Fibroblast of lung (primary cell): Measurements from ENCODE around the gene NOSIP. TPM values are rescaled to one million over a fixed set of nuclear protein-coding genes. Genes with fewer than 3 reads are reported as not detected.
A peak's percentile ranks its signal among the peaks of the same experiment; 100 is the strongest.

Experiments used
- DNase-seq, 2 donors: peaks; one replicate each; pipeline versions ENCODE4 v3.0.0 to v3.0.0-alpha.2; 2010; ENCODE audit warnings: low read depth in 2 of 2
- H2AFZ ChIP-seq: 2 replicates; pipeline ENCODE4 v1.5.1; 2012; ENCODE audit warnings: low read length, control low read depth, inconsistent platforms
- H3K27ac ChIP-seq: 2 replicates; pipeline ENCODE4 v1.5.1; 2011; ENCODE audit warnings: low read length, control low read depth; ENCODE audit not compliant: insufficient read depth
- H3K27me3 ChIP-seq: 2 replicates; pipeline ENCODE4 v1.5.1; 2011; ENCODE audit warnings: mild to moderate bottlenecking, low read length; ENCODE audit not compliant: control insufficient read depth, insufficient read depth
- H3K36me3 ChIP-seq: 2 replicates; pipeline ENCODE4 v1.5.1; 2011; ENCODE audit warnings: low read length; ENCODE audit not compliant: control insufficient read depth, insufficient read depth
- H3K4me1 ChIP-seq: 2 replicates; pipeline ENCODE4 v1.5.1; 2011; ENCODE audit warnings: low read length; ENCODE audit not compliant: control insufficient read depth, insufficient read depth; ENCODE audit errors: extremely low read depth
- H3K4me2 ChIP-seq: 2 replicates; pipeline ENCODE4 v1.5.1; 2011; ENCODE audit warnings: low read length, control low read depth; ENCODE audit not compliant: insufficient read depth; ENCODE audit errors: extremely low read depth
- H3K4me3 ChIP-seq, 4 experiments: fragments of 200-600 bp in 1 of 4; sonication (generic) in 1 of 4; replicated peaks in 1 of 4; 2 replicates each; pipeline ENCODE4 v1.5.1; 2011 to 2016; ENCODE audit warnings: low read length in 4 of 4, low read depth in 3 of 4, mild to moderate bottlenecking in 3 of 4, control low read depth in 2 of 4, inconsistent platforms in 1 of 4, mixed read lengths in 1 of 4; ENCODE audit not compliant: insufficient read depth in 1 of 4; ENCODE audit errors: control extremely low read depth in 1 of 4
- H3K79me2 ChIP-seq: 2 replicates; pipeline ENCODE4 v1.5.1; 2012; ENCODE audit warnings: mild to moderate bottlenecking, low read length, inconsistent platforms; ENCODE audit not compliant: control insufficient read depth, insufficient read depth
- H3K9ac ChIP-seq: 2 replicates; pipeline ENCODE4 v1.5.1; 2011; ENCODE audit warnings: mild to moderate bottlenecking, low read length, control low read depth; ENCODE audit not compliant: insufficient read depth
- H3K9me3 ChIP-seq: 2 replicates; pipeline ENCODE4 v1.5.1; 2012; ENCODE audit warnings: low read depth, low read length; ENCODE audit not compliant: control insufficient read depth, insufficient read depth
- H4K20me1 ChIP-seq: 2 replicates; pipeline ENCODE4 v1.5.1; 2011; ENCODE audit warnings: low read length; ENCODE audit not compliant: control insufficient read depth, insufficient read depth; ENCODE audit errors: extremely low read depth
- EZH2 ChIP-seq: IDR thresholded peaks from 2 replicates; pipeline ENCODE4 v1.5.1; 2012; ENCODE audit warnings: low read length, control low read depth, mild to moderate bottlenecking; ENCODE audit errors: missing control alignments
- polyA plus RNA-seq, 2 donors: library from polyadenylated mRNA; depleted of rRNA in 1 of 2; stranded (reverse) in 1 of 2; unstranded in 1 of 2; fragments of >200 nt; gene quantifications; 2 replicates each; pipeline ENCODE4 v1.2.1, GENCODE V29; 2011 to 2012; ENCODE audit warnings: missing spikeins in 1 of 2
- total RNA-seq: library from RNA; depleted of rRNA; stranded (reverse); fragments of >200 nt; gene quantifications from 2 replicates; pipeline ENCODE4 v1.2.1, GENCODE V29; 2014
- TF ChIP-seq, protein P1 (sequence below), 2 donors: IDR thresholded peaks in 1 of 2; conservative IDR thresholded peaks in 1 of 2; 1 replicate in 1 of 2; 2 replicates in 1 of 2; pipeline ENCODE4 v1.5.1; 2011 to 2012; ENCODE audit warnings: low read length in 2 of 2, control low read depth in 1 of 2, inconsistent platforms in 1 of 2, low read depth in 1 of 2, mild to moderate bottlenecking in 1 of 2

NOSIP gene
- total and polyA plus RNA-seq, 2 donors (not counting 1 experiment from before 2014, with no cell fraction given): 41.2 to 67.9 TPM

- Histone ChIP-seq H3K9me3 (no peaks in the 10 kb centered on the region), H3K27ac (no peak overlapping the region), H3K27me3 (no peaks in the 10 kb centered on the region), H3K4me1 (no peaks in the 10 kb centered on the region), H3K79me2 (peaks cover 13% of the 10 kb centered on the region), H3K36me3 (no peaks in the 10 kb centered on the region), H3K4me3 (no peak overlapping the region), H3K9ac (no peak overlapping the region), H4K20me1 (no peaks in the 10 kb centered on the region), H2AFZ (no peak overlapping the region), H3K4me2 (no peak overlapping the region)
- no peak for DNase-seq
- TF ChIP-seq, protein P1, sequence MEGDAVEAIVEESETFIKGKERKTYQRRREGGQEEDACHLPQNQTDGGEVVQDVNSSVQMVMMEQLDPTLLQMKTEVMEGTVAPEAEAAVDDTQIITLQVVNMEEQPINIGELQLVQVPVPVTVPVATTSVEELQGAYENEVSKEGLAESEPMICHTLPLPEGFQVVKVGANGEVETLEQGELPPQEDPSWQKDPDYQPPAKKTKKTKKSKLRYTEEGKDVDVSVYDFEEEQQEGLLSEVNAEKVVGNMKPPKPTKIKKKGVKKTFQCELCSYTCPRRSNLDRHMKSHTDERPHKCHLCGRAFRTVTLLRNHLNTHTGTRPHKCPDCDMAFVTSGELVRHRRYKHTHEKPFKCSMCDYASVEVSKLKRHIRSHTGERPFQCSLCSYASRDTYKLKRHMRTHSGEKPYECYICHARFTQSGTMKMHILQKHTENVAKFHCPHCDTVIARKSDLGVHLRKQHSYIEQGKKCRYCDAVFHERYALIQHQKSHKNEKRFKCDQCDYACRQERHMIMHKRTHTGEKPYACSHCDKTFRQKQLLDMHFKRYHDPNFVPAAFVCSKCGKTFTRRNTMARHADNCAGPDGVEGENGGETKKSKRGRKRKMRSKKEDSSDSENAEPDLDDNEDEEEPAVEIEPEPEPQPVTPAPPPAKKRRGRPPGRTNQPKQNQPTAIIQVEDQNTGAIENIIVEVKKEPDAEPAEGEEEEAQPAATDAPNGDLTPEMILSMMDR (conservative IDR thresholded peaks at IDR 0.05 in 1 of 2, IDR thresholded peaks at IDR 0.05 in 1 of 2; ENCODE audit: low read depth in 1 of 2, low read length in 2 of 2): no peak
- no peak for TF ChIP-seq EZH2
These were observed 14.1 kb downstream of the NOSIP start for GRCh38 chr19:49566302-49566701.

DNA sequence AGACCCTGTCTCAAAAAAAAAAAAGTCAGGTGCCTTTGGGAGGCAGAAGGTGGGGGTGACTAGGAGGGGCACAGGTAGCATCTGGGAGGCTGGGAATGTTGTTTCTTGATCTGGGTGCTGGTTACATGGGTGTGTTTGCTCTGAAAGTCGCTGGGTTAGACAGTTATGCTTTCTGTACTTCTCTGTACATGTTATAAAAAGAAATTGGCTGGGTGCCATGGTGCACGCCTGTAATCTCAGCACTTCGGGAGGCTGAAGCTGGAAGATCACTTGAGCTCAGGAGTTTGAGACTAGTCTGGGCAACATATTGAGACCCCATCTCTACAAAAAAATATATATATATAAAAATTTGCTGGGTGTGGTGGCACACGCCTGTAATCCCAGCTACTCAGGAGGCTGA is 15.1 kb downstream of the NOSIP start:
- Histone ChIP-seq H4K20me1 (no peaks in the 10 kb centered on the region), H3K27ac (no peak overlapping the region), H3K4me2 (no peak overlapping the region), H2AFZ (no peak overlapping the region), H3K36me3 (no peaks in the 10 kb centered on the region), H3K9ac (no peak overlapping the region), H3K9me3 (no peaks in the 10 kb centered on the region), H3K27me3 (no peaks in the 10 kb centered on the region), H3K79me2 (peaks cover 11% of the 10 kb centered on the region), H3K4me1 (no peaks in the 10 kb centered on the region), H3K4me3 (no peak overlapping the region)
- TF ChIP-seq EZH2: no peak
- TF ChIP-seq, protein P1 (conservative IDR thresholded peaks at IDR 0.05 in 1 of 2, IDR thresholded peaks at IDR 0.05 in 1 of 2; ENCODE audit: low read depth in 1 of 2, low read length in 2 of 2): no peak
- peak in 1 of 2 donors; percentile 49 for DNase-seq

- Histone ChIP-seq H3K9ac (no peak overlapping the region), H3K4me1 (peaks cover 4% of the 10 kb centered on the region), H3K27me3 (no peaks in the 10 kb centered on the region), H3K36me3 (peaks cover 5% of the 10 kb centered on the region), H2AFZ (no peak overlapping the region), H3K4me3 (no peak overlapping the region), H3K4me2 (no peak overlapping the region), H3K27ac (no peak overlapping the region), H4K20me1 (no peaks in the 10 kb centered on the region), H3K9me3 (no peaks in the 10 kb centered on the region), H3K79me2 (peaks cover 9% of the 10 kb centered on the region)
- TF ChIP-seq, protein P1 (conservative IDR thresholded peaks at IDR 0.05 in 1 of 2, IDR thresholded peaks at IDR 0.05 in 1 of 2; ENCODE audit: low read depth in 1 of 2, low read length in 2 of 2): no peak
- TF ChIP-seq EZH2: no peak
- no peak for DNase-seq
These were observed 15.7 kb downstream of the NOSIP start for GRCh38 chr19:49564616-49565045.
